ENCODE measurements around the gene GBF1.

GBF1 gene

GRCh38 chr10:102341038-102341688 is 95.8 kb downstream of the GBF1 start:
- ChIA-PET CTCF (interaction anchor here (0.6 to 1.7 kb wide), 2 partner anchors 11 to 49 kb away, joined by 7 to 8 read pairs; no protein-coding TSS in a partner anchor), POLR2A (no interaction called here)
- no peak for DNase-seq (ENCODE audit: extremely low spot score)
- TF ChIP-seq ELF4 (IDR thresholded peaks at IDR 0.05): no peak
- no peak for TF ChIP-seq FOXM1 (IDR thresholded peaks at IDR 0.05; ENCODE audit: borderline replicate concordance)
- TF ChIP-seq TARDBP (IDR thresholded peaks at IDR 0.05): no peak
- no peak for TF ChIP-seq FOXK2 (IDR thresholded peaks at IDR 0.05)
- TF ChIP-seq BHLHE40 (IDR thresholded peaks at IDR 0.05; ENCODE audit: borderline replicate concordance): no peak
- TF ChIP-seq PKNOX1 (IDR thresholded peaks at IDR 0.05): no peak
- no peak for TF ChIP-seq SUZ12 (IDR thresholded peaks at IDR 0.05)
- no peak for TF ChIP-seq FOXA1 (IDR thresholded peaks at IDR 0.05)
- no peak for TF ChIP-seq CTBP1 (IDR thresholded peaks at IDR 0.05; ENCODE audit: borderline replicate concordance)
- no peak for TF ChIP-seq NFRKB (IDR thresholded peaks at IDR 0.05)

- POLR2A ChIA-PET: no interaction called here
- CTCF ChIA-PET: interaction anchor here (1.2 to 1.7 kb wide), 2 partner anchors 10 to 29 kb away, joined by 3 to 7 read pairs; no protein-coding TSS in a partner anchor
- DNase-seq (ENCODE audit: extremely low spot score): no peak
- TF ChIP-seq SP1 (IDR thresholded peaks at IDR 0.05): no peak
- no peak for TF ChIP-seq ZNF384 (IDR thresholded peaks at IDR 0.05)
- TF ChIP-seq ELF4 (IDR thresholded peaks at IDR 0.05): no peak
- TF ChIP-seq BHLHE40 (IDR thresholded peaks at IDR 0.05; ENCODE audit: borderline replicate concordance): no peak
Measured at GRCh38 chr10:102342458-102342857, 97.1 kb downstream of the GBF1 start.

- ChIA-PET POLR2A (no interaction called here), CTCF (interaction anchor here (1.2 kb wide), 2 partner anchors 30 to 112 kb away, joined by 3 to 5 read pairs; no protein-coding TSS in a partner anchor)
- no peak for DNase-seq (ENCODE audit: extremely low spot score)
- TF ChIP-seq FOXA1 (IDR thresholded peaks at IDR 0.05) (no peak), L3MBTL2 (conservative IDR thresholded peaks at IDR 0.05) (no peak), SP1 (IDR thresholded peaks at IDR 0.05) (no peak), PKNOX1 (IDR thresholded peaks at IDR 0.05) (no peak), NFRKB (IDR thresholded peaks at IDR 0.05) (no peak), ZNF384 (IDR thresholded peaks at IDR 0.05) (no peak), ELF4 (IDR thresholded peaks at IDR 0.05) (no peak), LEF1 (IDR thresholded peaks at IDR 0.05; ENCODE audit: borderline replicate concordance) (no peak)
Measured at GRCh38 chr10:102342958-102343357, 97.6 kb downstream of the GBF1 start.

GRCh38 chr10:102344067-102344466 is 98.7 kb downstream of the GBF1 start:
- no peak for TF ChIP-seq SP1 (IDR thresholded peaks at IDR 0.05)
- TF ChIP-seq ZNF384 (IDR thresholded peaks at IDR 0.05): no peak
- no peak for TF ChIP-seq ELF4 (IDR thresholded peaks at IDR 0.05)
- no peak for TF ChIP-seq LEF1 (IDR thresholded peaks at IDR 0.05; ENCODE audit: borderline replicate concordance)
- TF ChIP-seq TARDBP (IDR thresholded peaks at IDR 0.05): no peak
- TF ChIP-seq BHLHE40 (IDR thresholded peaks at IDR 0.05; ENCODE audit: borderline replicate concordance): no peak
- TF ChIP-seq PKNOX1 (IDR thresholded peaks at IDR 0.05): no peak
- no peak for TF ChIP-seq NFRKB (IDR thresholded peaks at IDR 0.05)
- TF ChIP-seq CTBP1 (IDR thresholded peaks at IDR 0.05; ENCODE audit: borderline replicate concordance): no peak
- no peak for TF ChIP-seq FOXA1 (IDR thresholded peaks at IDR 0.05)
- no peak for TF ChIP-seq SUZ12 (IDR thresholded peaks at IDR 0.05)
- TF ChIP-seq ARNT (IDR thresholded peaks at IDR 0.05): no peak
- TF ChIP-seq FOXM1 (IDR thresholded peaks at IDR 0.05; ENCODE audit: borderline replicate concordance): no peak
- TF ChIP-seq FOXK2 (IDR thresholded peaks at IDR 0.05): no peak
- ChIA-PET POLR2A (no interaction called here), CTCF (interaction anchor here (0.7 to 1.2 kb wide), 2 partner anchors 11 to 113 kb away, joined by 3 to 5 read pairs; no protein-coding TSS in a partner anchor)
- DNase-seq (ENCODE audit: extremely low spot score): no peak

GRCh38 chr10:102347236-102347828 is 102.0 kb downstream of the GBF1 start:
- ChIA-PET POLR2A (interaction anchor here (2.9 kb wide), 1 partner anchor 116 kb away, joined by 18 read pairs; no protein-coding TSS in a partner anchor), CTCF (interaction anchor here (0.6 to 11.1 kb wide), 10 partner anchors 8 to 215 kb away, joined by 3 to 169 read pairs (median 4); no protein-coding TSS in a partner anchor)
- DNase-seq (ENCODE audit: extremely low spot score): peak; percentile 62
- TF ChIP-seq FOXA1 (IDR thresholded peaks at IDR 0.05) (no peak), CTBP1 (IDR thresholded peaks at IDR 0.05; ENCODE audit: borderline replicate concordance) (no peak), FOXK2 (IDR thresholded peaks at IDR 0.05) (no peak), ARNT (IDR thresholded peaks at IDR 0.05) (no peak), SP1 (IDR thresholded peaks at IDR 0.05) (no peak), HDGF (IDR thresholded peaks at IDR 0.05; ENCODE audit: borderline replicate concordance) (no peak), ELF4 (IDR thresholded peaks at IDR 0.05) (no peak), LEF1 (IDR thresholded peaks at IDR 0.05; ENCODE audit: borderline replicate concordance) (no peak), ZNF384 (IDR thresholded peaks at IDR 0.05) (no peak), SUZ12 (IDR thresholded peaks at IDR 0.05) (no peak), BHLHE40 (IDR thresholded peaks at IDR 0.05; ENCODE audit: borderline replicate concordance) (no peak)
